ENCODE measurements around the gene TBX15.

TBX15 gene

GRCh38 chr1:118978914-118979701 is 9.0 kb downstream of the TBX15 start:
- TF ChIP-seq PATZ1 (CRISPR knock-in tag; IDR thresholded peaks at IDR 0.05; ENCODE audit: borderline replicate concordance): no peak
- TF ChIP-seq GLIS3 (CRISPR knock-in tag; IDR thresholded peaks at IDR 0.05): no peak
- TF ChIP-seq ISL1 (CRISPR knock-in tag; IDR thresholded peaks at IDR 0.05): no peak
- no peak for TF ChIP-seq ARNTL (CRISPR knock-in tag; IDR thresholded peaks at IDR 0.05; ENCODE audit: borderline replicate concordance, low read depth)
- TF ChIP-seq CSRNP3 (CRISPR knock-in tag; IDR thresholded peaks at IDR 0.05): no peak
- TF ChIP-seq POU6F1 (CRISPR knock-in tag; IDR thresholded peaks at IDR 0.05; ENCODE audit: borderline replicate concordance, low read depth): no peak
- no peak for TF ChIP-seq PPARA (CRISPR knock-in tag; IDR thresholded peaks at IDR 0.05; ENCODE audit: borderline replicate concordance)
- TF ChIP-seq CSDC2 (CRISPR knock-in tag; IDR thresholded peaks at IDR 0.05): no peak
- no peak for TF ChIP-seq TOX (CRISPR knock-in tag; IDR thresholded peaks at IDR 0.05; ENCODE audit: borderline replicate concordance)
- no peak for TF ChIP-seq ZFP30 (CRISPR knock-in tag; IDR thresholded peaks at IDR 0.05)
- TF ChIP-seq OSR1 (CRISPR knock-in tag; IDR thresholded peaks at IDR 0.05): no peak
- TF ChIP-seq ZNF8 (CRISPR knock-in tag; IDR thresholded peaks at IDR 0.05): no peak
- TF ChIP-seq ZC3H10 (CRISPR knock-in tag; IDR thresholded peaks at IDR 0.05): no peak
- ATAC-seq: no peak

GRCh38 chr1:118977600-118977999 is 10.5 kb downstream of the TBX15 start:
- TF ChIP-seq CSDC2 (CRISPR knock-in tag; IDR thresholded peaks at IDR 0.05): no peak
- no peak for TF ChIP-seq TOX (CRISPR knock-in tag; IDR thresholded peaks at IDR 0.05; ENCODE audit: borderline replicate concordance)
- TF ChIP-seq PATZ1 (CRISPR knock-in tag; IDR thresholded peaks at IDR 0.05; ENCODE audit: borderline replicate concordance): no peak
- no peak for TF ChIP-seq TCF4 (CRISPR knock-in tag; IDR thresholded peaks at IDR 0.05; ENCODE audit: borderline replicate concordance)
- TF ChIP-seq CSRNP3 (CRISPR knock-in tag; IDR thresholded peaks at IDR 0.05): no peak
- TF ChIP-seq POU6F1 (CRISPR knock-in tag; IDR thresholded peaks at IDR 0.05; ENCODE audit: borderline replicate concordance, low read depth): no peak
- TF ChIP-seq ZNF565 (CRISPR knock-in tag; conservative IDR thresholded peaks at IDR 0.05; ENCODE audit: low read depth): no peak
- no peak for TF ChIP-seq CREB5 (CRISPR knock-in tag; IDR thresholded peaks at IDR 0.05; ENCODE audit: low read depth)
- TF ChIP-seq SNAI2 (CRISPR knock-in tag; IDR thresholded peaks at IDR 0.05): no peak
- no peak for TF ChIP-seq BACH2 (CRISPR knock-in tag; IDR thresholded peaks at IDR 0.05; ENCODE audit: borderline replicate concordance)
- ATAC-seq: no peak
